ENCODE measurements around the gene STOML1.
A peak's percentile ranks its signal among the peaks of the same experiment; 100 is the strongest.

- peak; percentile 69 to 93 for TF ChIP-seq CTCF (conservative IDR thresholded peaks at IDR 0.05; ENCODE audit: low read depth in 2 of 2)
- no peak for TF ChIP-seq EZH2phosphoT487 (IDR thresholded peaks at IDR 0.05; ENCODE audit: unreplicated experiment)
- no peak for TF ChIP-seq CREB1 (CRISPR knock-in tag; IDR thresholded peaks at IDR 0.05; ENCODE audit: low read depth)
- no peak for TF ChIP-seq REST (IDR thresholded peaks at IDR 0.05; ENCODE audit: unreplicated experiment)
Measured at GRCh38 chr15:73950831-73951561, 41.1 kb downstream of the STOML1 start.
